NCI-H1436 (cell line): ENCODE results near the gene ADAMTSL1.

Experiments used
- DNase-seq: peaks from one replicate; lab custom pipeline; 2025; lab: John Stamatoyannopoulos, UW

ADAMTSL1 gene

DNA sequence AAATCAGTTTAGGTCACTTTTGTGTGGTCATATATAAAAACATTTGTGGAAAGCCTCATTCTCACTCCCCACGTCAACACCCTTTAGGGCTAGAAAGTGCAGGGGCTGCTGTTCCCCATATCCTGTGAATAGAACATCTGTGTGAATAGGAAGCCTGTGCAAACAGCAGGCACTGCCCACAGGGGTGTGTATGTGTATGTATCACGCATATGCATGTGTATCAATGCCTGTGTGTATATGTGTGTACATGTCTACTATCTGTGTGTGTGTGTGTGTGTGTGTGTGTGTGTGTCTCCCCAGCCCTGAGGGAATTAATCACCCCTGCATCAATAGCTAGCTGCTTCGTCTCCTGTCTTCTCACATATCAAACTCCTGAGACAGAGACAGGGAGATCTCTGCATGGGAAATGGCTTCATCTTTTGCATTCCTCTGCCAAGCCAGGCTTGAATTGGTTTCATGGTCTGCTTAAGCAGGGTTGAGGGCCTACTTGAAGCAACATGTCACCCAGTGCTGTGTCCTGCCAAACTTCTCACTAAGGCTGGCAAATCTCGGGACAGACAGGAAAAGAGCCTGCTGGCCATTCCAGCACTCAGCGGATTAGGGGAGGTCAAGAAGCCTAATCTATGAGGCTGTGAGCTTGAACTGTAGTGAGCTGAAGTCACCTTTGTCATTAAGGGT is 265.8 kb downstream of the ADAMTSL1 start:
- DNase-seq, result no peak

DNA sequence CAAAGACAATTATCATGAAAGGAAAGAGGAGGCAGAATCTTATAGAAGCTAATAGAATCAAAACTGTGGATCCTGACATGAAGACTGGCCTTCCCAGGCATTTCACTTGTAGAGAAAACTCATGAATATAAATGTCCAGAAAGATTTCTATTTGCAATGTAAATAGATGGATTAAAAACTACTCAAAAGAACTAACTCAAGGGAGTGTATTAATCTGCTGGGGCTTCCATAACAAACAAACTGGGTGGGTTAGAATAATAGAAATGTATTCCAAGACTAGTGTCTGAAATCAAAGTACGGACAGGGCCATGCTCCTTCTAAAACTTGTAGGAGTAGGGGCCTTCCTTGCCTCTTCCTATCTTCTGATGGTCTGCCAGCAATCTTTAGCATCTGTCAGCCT is 267.4 kb downstream of the ADAMTSL1 start:
- no peak for DNase-seq

DNA sequence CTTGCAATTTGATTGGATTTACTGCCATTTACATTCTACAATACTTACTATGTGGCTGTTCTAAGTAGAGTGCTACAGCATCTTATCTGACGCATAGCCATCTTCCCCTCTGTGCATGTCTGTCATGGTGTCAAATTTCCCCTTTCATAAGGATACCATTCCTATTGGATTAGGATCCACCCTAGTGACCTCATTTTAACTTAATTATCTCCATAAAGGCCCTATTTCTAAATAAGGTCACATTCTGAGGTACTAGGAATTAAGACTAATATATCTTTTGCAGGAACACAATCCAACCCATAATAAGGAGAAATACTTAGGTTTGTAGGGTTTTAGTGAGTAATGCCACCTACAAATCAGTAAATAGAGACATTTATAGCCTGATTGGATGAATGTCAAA is 268.0 kb downstream of the ADAMTSL1 start:
- no peak for DNase-seq

DNA sequence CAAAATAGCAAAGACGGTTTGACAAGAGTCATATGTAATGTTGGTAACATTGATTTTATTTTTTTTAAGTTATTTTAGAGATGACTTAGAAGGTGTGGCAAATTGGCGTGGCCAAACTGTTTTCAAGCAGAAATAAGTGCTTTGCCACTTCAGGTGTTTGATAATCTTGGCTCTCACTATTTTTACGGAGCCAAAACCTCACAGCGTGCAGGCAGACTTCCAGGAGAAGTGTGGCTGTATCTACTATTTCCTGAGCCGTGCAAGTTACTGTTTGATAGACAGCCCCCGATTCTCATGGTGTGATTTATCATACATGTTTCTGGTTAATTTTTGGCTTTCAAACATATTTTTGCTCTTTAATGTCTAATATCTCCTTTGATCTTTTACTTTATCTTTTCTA is 269.5 kb downstream of the ADAMTSL1 start:
- no peak for DNase-seq

DNA sequence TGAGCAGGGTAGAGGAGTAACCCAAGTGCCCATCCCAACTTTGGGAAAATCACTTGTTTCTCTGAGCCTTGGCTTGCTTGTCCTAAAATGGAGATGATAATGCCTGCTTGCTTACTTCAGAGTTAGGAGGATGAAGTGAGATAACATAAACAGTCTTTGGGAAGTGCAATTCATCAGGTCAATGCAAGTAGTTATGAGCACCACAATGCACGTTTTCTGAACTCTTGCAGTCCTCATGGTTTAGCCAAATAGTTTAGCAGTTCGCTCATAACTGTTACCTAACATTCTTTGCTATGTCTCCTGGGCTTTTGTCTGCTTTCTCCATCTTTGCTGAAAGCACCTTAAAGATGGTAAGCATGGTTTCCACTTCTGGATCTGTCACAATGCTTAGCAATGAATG is 270.0 kb downstream of the ADAMTSL1 start:
- no peak for DNase-seq

DNA sequence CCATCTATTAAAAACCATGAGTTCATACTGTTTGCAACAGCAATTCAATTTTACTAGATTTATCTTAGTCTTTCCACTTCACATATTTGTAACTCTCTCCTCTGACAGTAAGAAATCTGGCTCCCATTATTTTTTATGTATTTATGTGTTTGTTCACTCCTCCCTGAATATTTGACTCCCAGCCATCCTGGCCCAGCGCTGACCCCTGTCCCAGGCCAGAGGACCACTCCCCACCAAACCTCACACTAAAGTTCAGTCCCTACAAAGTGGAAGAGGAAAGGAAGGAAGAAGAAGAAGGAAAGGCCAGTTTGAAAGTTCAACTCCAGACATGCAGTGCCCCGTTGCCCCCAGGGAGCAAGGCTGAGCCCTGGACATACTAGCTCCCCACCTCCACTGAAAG is 271.8 kb downstream of the ADAMTSL1 start:
- DNase-seq, result no peak

DNA sequence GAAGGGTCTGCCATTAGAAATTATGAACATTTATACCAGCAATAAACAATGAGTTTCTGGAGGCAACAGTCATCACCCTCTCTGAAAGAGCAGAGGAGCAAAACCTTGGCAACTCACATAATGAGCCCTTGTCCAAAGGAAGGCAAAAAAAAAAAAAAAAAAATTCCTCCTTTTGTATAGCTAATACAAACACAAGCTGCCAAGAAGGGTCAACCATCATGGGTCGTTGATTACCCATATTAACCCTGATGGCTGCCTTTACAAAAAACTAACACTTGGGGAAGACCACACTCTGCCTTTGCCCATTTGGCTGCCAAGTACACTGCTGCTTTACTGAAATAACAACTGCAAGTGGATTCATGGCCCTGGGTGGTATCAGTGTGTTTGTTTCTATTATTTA is 272.7 kb downstream of the ADAMTSL1 start:
- DNase-seq, result no peak

DNA sequence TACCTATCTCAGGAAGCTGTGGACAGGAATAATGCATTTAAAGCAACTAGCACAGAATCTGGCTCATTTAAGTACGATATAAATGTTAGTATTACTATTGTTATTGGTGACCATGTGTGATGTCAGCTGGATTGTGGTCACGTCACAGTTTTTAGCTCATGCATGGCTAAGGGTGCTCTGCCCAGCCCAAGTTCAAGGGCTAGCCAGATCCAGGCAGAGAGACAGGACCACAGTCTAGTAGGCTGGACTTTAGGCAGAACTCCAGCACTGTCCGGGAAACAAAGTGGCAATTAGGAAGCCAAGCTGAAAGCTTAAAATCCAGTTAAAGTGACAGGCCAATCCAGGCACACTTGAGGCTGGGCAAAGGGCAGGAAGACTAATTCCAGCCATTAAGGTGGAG is 273.6 kb downstream of the ADAMTSL1 start:
- DNase-seq, result no peak

DNA sequence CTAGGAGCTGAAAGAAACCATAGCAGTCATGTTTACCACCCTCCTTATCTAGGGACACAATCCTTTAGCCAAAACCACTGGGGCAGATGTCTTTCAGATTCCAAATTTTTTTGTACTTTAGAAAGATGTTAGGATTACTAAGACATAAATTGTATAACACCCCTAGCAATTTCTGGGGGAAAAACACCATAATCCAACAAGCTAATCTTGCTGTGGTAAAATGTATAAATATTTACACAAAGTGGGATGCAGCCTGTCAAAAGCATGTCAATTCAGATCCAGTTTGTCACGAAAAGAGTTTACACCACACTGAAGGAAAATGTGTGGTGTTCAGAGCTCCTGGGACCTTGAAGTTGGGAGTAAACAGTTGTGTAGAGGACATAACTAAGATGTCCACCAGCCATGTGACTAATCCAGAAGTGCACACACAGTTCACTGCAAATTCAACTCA is 274.3 kb downstream of the ADAMTSL1 start:
- DNase-seq, result no peak

DNA sequence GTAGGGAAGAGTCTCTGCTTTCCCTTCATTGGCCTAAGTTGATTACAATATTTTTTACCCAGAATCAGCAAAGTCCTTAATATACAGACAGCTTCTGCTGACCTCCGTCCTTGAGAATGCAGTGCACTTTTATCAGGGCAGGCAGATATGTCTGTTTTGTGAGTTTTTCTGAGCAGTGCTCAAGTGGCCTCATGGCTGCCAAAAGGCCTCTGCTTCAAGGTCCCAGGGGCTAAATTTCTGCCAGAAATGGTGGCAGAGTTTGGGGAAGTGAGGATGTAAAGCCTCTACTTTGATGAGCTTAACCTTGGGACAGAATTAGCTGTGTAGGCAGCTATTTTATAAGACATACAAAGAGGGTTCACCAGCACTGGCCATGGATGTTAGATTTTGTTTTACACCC is 275.8 kb downstream of the ADAMTSL1 start:
- DNase-seq, result no peak

DNA sequence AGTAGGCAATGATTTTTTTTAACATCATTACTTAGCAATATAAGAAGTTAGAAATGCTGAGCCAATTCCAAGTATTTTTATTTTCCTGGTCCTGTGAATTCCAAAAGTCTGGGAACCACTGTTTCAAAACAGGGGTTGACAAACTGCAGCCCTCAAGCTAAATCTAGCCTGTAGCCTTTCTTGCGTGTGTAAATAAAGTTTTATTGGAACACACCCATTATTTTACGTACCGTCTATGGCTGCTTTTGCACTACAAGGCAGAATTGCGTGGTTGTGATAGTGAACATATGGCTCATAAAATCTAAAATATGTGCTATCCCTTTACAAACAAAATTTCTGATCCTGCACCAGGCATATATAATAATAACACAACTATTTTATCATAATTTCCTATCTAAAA is 280.0 kb downstream of the ADAMTSL1 start:
- no peak for DNase-seq

DNA sequence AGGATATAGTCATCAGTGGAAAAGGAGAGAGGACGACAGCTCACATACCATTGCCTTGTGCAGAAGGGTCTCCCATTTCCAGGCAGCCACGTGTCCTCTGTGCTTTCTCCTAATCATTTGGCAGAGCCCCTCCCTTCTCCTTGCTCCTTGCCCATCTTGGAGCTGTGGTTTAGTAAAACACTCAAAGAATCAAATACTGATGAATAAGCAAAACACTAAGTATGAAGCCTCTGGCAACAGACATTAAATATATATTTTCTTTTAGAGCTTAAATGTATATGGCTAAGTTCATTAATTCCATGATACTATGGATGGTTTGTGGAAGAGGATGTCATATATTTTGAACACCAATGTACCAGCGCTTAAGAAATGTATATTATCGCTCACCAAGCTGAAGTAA is 280.6 kb downstream of the ADAMTSL1 start:
- no peak for DNase-seq

DNA sequence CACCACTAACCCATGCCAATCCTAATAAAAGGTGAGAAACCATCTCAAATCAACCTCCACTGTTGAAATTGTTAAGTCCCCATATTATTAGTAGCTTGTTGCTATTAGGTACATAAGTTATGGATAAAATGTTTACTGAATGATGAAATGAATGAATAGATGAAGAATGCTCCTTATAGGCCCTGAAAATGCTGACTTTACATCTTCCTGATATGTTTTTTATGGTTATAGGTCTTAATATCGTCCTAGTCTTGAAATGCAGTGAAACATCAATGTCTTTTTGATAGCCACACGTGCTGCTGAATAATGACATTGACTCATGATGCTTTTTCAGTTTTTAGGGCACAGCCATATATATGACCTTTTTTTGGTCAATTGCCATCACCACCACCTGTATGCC is 281.3 kb downstream of the ADAMTSL1 start:
- DNase-seq, result no peak

DNA sequence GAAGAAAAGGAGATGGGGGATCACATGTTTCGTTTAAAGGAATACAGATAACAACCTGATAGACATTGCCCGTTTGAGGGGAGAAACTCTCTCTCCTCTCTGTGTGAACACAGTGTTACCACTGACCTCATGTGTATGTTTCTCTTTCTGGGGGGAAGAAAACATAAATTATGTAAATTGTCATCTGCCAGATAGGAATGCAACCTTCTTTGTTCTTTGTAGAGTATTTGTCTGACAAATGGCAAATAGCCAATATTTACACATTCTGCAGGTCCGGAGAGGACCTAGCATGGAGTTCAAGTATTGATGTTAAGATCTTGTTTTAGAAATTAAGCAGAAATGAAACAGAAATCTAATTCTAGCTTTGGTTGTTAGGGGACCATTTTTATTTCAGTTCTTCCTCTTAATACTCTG is 282.8 kb downstream of the ADAMTSL1 start:
- DNase-seq, result no peak

DNA sequence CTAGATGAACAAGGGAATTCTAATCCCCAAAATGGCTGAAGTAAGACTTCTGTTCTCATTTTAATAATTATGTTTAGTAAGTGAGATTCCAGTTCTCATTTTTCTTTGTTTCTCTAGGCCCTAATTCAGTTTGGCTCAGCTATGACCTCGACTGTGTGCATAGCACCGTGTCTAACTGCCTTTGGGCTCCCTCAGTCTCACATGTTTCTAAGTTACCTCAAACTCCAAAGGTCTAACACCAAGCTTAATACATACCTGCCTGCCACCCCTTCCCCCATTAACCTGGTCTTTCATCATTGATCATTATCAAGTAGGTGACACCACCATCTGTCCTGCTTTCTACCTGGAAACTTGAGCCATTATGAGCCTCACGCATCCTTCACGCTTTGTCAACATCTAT is 285.9 kb downstream of the ADAMTSL1 start:
- DNase-seq, result no peak

DNA sequence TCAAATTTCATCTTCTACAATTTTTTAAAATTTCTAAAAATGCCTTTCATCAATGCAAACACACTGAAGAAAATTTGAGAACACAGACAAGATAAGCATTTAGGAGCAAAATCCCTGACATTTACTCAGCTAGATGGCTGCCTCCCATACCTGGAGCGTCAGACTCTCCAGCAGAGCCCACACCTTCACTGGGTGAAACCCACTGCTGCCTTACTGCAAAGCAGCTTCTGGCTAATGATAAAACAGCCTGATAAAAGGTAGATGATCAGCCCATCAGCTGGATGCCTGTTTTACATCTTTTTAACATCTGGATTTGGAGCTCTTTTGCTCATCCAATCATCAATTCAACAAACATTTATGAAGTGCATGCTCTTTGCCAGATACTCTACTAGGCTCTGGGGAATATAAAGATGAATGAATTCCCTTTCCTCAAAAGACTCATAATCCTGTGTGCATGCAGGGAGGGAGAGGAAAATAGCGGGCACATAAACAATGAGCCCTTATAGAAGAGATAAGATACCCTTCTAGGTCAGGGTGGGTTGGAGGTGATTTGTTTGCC is 287.9 kb downstream of the ADAMTSL1 start:
- no peak for DNase-seq

DNA sequence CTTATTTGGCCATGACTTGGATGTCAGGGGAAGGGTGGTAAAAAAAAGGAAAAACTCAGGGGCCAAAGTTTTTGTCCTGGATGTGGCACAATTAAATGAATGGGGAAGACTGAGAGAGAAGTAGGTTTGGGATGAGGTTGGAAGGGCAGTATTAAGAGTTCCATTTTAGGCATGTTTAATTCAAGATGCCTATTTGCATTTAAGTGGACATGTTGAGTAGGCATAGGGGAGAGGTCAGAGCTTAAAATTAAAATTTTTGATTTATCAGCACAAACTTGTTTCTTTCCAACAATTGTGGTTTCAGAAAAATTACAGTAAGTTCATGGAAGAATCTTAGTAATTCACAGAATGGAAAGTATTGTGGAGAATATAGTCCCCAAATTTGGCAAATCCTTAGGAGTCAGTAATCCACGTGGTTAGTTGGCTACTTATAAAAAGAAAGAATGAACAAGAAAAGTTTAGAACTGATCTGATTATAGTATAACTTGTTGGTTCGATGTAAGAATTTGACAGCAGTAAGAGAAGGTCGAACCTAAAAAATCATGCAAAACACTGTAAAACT is 293.1 kb downstream of the ADAMTSL1 start:
- DNase-seq, result no peak

DNA sequence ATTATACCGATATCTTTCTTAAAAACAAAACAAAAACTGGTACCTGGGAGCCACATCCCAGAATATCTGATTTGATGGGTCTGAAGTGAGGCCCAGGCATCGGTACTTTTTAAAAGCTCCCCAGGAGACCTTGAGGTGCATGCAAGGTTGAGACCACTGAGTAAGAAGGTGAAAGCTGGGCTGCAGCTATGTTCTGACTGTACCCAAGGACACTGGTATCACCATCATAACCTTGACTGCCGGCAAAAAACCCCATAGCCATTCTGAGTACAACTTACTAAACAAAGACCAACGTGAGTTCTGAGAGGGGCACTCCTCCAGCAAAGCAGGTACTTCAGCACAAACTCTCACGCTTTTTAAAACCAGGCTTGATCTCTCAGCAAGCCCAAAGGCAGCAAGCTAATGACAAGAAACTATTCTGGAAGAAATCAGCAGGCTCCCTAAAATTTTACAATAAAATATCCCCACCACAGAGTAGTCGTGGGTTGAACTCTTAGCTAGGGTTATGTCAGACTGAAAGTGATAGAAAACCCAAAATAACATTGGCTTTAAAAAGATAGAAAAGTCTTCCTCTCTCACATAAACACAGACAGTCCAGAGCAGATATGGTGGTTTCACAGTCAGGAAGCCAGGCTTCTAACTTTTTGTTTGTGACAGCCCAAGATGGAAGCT is 295.1 kb downstream of the ADAMTSL1 start:
- DNase-seq, result no peak

DNA sequence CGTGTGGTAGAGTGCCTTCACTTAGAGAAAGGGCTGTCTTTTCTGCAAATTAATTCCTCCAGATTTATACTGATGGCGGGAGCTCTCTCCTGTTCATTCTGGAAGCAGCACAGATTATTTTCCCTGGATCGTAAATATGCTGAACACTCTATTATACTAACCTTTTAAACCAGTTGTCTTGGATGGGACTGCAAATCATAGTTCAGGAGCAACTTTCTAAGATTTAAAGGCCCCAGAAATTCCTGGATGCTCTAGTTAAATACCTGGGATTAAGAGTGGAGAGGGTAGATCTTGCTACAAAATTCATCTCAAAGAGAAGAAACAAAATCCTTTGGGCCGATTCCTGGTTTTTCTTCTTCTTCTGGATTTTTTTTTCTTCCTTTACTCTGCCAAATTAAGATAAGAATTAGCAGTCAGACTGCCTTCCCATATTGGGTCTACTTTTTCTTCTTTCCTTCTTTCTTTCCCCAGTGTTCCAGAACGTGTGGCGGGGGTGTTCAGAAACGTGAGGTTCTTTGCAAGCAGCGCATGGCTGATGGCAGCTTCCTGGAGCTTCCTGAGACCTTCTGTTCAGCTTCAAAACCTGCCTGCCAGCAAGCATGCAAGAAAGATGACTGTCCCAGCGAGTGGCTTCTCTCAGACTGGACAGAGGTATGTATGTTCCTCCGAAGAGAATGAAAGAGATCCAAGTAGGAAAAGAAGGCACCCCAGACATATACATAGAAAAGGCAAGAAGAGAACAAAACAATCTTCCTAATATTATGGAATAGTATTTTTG is 296.4 kb downstream of the ADAMTSL1 start:
- DNase-seq, result no peak

DNA sequence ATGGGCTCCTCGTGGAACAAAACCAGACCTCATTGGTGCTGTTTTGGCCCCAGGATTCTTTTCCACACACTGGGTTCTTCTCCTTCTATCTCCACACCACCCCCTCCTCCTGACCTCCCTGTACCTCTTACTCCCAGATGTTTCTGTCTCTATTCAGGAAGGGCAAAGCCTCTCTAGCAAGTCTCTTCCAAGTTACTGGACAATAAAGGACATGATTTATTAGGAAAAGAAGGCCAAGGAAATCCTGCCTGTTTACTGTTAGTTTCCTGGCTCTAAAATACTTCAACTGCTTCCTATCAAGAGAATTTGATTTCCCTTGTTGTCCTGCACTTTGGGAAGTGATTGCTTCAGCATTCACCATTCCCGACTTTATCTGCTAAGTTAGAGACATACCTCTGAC is 297.1 kb downstream of the ADAMTSL1 start:
- no peak for DNase-seq

DNA sequence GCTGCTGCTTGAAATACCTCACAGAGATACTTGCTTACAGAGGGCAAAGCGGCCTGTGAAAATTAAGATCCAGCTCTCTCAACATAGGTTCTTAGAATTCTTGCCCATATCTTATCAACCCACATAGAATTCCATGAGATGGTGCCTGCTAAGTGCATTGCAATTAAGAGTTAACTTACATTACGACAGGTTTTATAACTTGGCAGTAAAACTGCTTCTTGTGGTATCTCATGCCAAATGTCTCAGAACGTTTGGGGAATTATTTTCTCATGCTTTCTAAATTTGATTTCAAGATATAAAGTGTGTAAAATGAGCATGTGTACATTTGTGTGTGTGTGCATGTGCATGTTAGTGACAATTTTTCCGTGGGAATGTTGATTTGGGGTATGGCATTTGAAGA is 297.8 kb downstream of the ADAMTSL1 start:
- DNase-seq, result no peak

DNA sequence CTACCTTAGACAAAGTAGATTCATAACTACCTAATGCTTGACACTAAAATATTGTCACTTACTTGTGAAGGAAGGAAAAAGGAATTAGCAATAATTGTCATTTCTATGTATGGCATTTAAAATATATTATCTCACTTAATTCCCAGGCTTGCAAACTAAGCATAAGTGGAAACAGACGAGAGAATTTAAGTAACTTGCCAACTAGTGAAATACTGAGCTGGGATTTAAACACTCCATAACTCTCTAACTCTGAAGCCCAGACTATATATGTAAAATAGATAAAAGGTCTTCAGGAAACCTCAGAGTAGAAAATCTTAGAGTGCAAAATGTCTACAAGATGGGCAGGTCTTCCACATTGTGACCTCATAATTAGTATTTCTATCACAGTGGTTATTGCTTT is 301.3 kb downstream of the ADAMTSL1 start:
- no peak for DNase-seq

DNA sequence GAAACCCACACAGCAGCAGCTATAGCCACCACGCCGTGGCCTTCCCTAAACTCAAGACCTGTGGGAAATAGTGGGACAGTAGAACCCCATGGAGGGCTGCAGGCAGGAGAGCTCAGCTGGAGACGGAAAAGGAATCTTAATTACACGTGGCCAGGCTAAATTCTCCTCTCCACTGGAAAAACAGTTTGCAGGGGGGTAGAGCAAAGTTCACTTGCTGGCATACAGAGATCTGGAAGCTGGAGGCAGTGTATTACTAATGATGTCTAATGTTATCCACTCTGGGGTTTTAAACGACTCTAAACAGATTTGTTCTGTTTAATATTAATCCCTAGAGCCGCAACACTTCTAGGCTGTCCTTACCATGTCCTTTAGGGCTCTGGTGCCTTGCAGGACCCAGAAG is 302.0 kb downstream of the ADAMTSL1 start:
- DNase-seq, result no peak
